GM23338 (cell line): ENCODE data around the gene CSGALNACT2. TPM values are rescaled to one million over a fixed set of nuclear protein-coding genes. Genes with fewer than 3 reads are reported as not detected.

Experiments used
- ATAC-seq: fragments of 200-7000 bp; cut with Tn5 transposase; 3 replicates; pipeline ENCODE4 v1.9.1; 2020
- DNase-seq: peaks from one replicate; pipeline ENCODE4 v3.0.0-alpha.2; 2015; ENCODE audit warnings: low spot score
- H2AFZ ChIP-seq: fragments of 200-600 bp; sonication (generic); 2 replicates; pipeline ENCODE4 v1.8.0; 2016; ENCODE audit warnings: antibody characterized with exemption, mild to moderate bottlenecking, moderate library complexity
- H3F3A ChIP-seq: fragments of 200-600 bp; sonication (generic); replicated peaks from 2 replicates; pipeline ENCODE4 v1.8.0; 2017; ENCODE audit warnings: antibody characterized with exemption, mixed run types, low read depth
- H3K27ac ChIP-seq: fragments of 200-600 bp; sonication (generic); 2 replicates; pipeline ENCODE4 v1.6.1; 2016; ENCODE audit warnings: low read depth
- H3K27me3 ChIP-seq: fragments of 200-600 bp; sonication (generic); 2 replicates; pipeline ENCODE4 v1.8.0; 2016; ENCODE audit warnings: mild to moderate bottlenecking, mixed run types, moderate library complexity; ENCODE audit not compliant: insufficient read depth
- H3K36me3 ChIP-seq: fragments of 200-600 bp; sonication (generic); 2 replicates; pipeline ENCODE4 v1.8.0; 2016; ENCODE audit warnings: mild to moderate bottlenecking; ENCODE audit not compliant: insufficient read depth
- H3K4me1 ChIP-seq: fragments of 200-600 bp; sonication (generic); 2 replicates; pipeline ENCODE4 v1.8.0; 2016; ENCODE audit warnings: mild to moderate bottlenecking, moderate library complexity; ENCODE audit not compliant: insufficient read depth
- H3K4me2 ChIP-seq: fragments of 200-600 bp; sonication (generic); 2 replicates; pipeline ENCODE4 v1.7.1; 2017; ENCODE audit warnings: mixed run types
- H3K4me3 ChIP-seq: fragments of 200-600 bp; sonication (generic); 2 replicates; pipeline ENCODE4 v1.6.1; 2016; ENCODE audit warnings: mixed run types
- H3K79me2 ChIP-seq: fragments of 200-600 bp; sonication (generic); replicated peaks from 2 replicates; pipeline ENCODE4 v1.8.0; 2017; ENCODE audit warnings: mild to moderate bottlenecking; ENCODE audit not compliant: insufficient read depth
- H3K9me2 ChIP-seq: fragments of 200-600 bp; sonication (generic); 2 replicates; pipeline ENCODE4 v1.8.0; 2017; ENCODE audit not compliant: insufficient read depth
- H4K20me1 ChIP-seq: fragments of 200-600 bp; sonication (generic); replicated peaks from 2 replicates; pipeline ENCODE4 v1.8.0; 2017; ENCODE audit warnings: mild to moderate bottlenecking; ENCODE audit not compliant: insufficient read depth
- H3K27ac Mint-ChIP-seq: 2 replicates; pipeline ENCODE4 v1.8.0; 2020; ENCODE audit warnings: inconsistent platforms, mild to moderate bottlenecking, moderate library complexity, mixed read lengths
- H3K27me3 Mint-ChIP-seq: 3 replicates; pipeline ENCODE4 v1.8.0; 2022; ENCODE audit warnings: low read depth, mild to moderate bottlenecking, moderate library complexity, mixed read lengths, inconsistent platforms; ENCODE audit not compliant: insufficient read depth, poor library complexity
- H3K36me3 Mint-ChIP-seq: 3 replicates; pipeline ENCODE4 v1.8.0; 2021; ENCODE audit warnings: low read depth, mild to moderate bottlenecking, inconsistent platforms, moderate library complexity, mixed read lengths
- H3K4me1 Mint-ChIP-seq: 3 replicates; pipeline ENCODE4 v1.8.0; 2020; ENCODE audit warnings: mild to moderate bottlenecking, inconsistent platforms, mixed read lengths
- H3K4me3 Mint-ChIP-seq: 3 replicates; pipeline ENCODE4 v1.8.0; 2021; ENCODE audit warnings: moderate library complexity, mild to moderate bottlenecking, inconsistent platforms, mixed read lengths
- H3K9me3 Mint-ChIP-seq: 3 replicates; pipeline ENCODE4 v1.8.0; 2020; ENCODE audit warnings: moderate library complexity, mild to moderate bottlenecking, inconsistent platforms, mixed read lengths
- CREB1 ChIP-seq: fragments of 250-450 bp; sonication (Bioruptor Pico); IDR thresholded peaks from 2 replicates; pipeline ENCODE4 v1.5.0; 2020; ENCODE audit warnings: low read depth, mild to moderate bottlenecking, moderate library complexity
- JUNB ChIP-seq: IDR thresholded peaks from one replicate; pipeline ENCODE4 v1.6.1; 2016; ENCODE audit warnings: antibody characterized with exemption; ENCODE audit not compliant: unreplicated experiment
- NANOG ChIP-seq: IDR thresholded peaks from 2 replicates; pipeline ENCODE4 v1.6.1; 2016; ENCODE audit warnings: antibody characterized with exemption, borderline replicate concordance
- POLR2AphosphoS5 ChIP-seq: IDR thresholded peaks from 2 replicates; pipeline ENCODE4 v1.6.1; 2016; ENCODE audit warnings: antibody characterized with exemption, low read depth
- STAT1 ChIP-seq: IDR thresholded peaks from one replicate; pipeline ENCODE4 v1.6.1; 2016; ENCODE audit warnings: antibody characterized with exemption; ENCODE audit not compliant: unreplicated experiment
- ZNF114 ChIP-seq: fragments of 250-450 bp; sonication (Bioruptor Pico); IDR thresholded peaks from 2 replicates; pipeline ENCODE4 v1.5.0; 2020; ENCODE audit warnings: mild to moderate bottlenecking, moderate library complexity
- ZNF331 ChIP-seq: fragments of 250-450 bp; sonication (Bioruptor Pico); IDR thresholded peaks from 2 replicates; pipeline ENCODE4 v1.5.0; 2020; ENCODE audit warnings: low read depth, mild to moderate bottlenecking, moderate library complexity
- polyA plus RNA-seq: library from polyadenylated mRNA; unstranded; fragments of >200 nt; fragmentation: Nextera tagmentation; extraction: Ambion mirVana; gene quantifications from 2 replicates; pipeline ENCODE4 v1.2.1, GENCODE V29; 2016
- total RNA-seq: library from RNA; depleted of rRNA; stranded (reverse); fragments of >200 nt; shearing (Covaris generic); gene quantifications from 2 replicates; pipeline ENCODE4 v1.2.3, GENCODE V29; 2014
- TF ChIP-seq, protein P1 (sequence below): IDR thresholded peaks from 2 replicates; pipeline ENCODE4 v1.6.1; 2016; ENCODE audit warnings: antibody characterized with exemption
- TF ChIP-seq, protein P2 (sequence below): IDR thresholded peaks from one replicate; pipeline ENCODE4 v1.6.1; 2018; ENCODE audit warnings: antibody characterized with exemption; ENCODE audit not compliant: unreplicated experiment
- TF ChIP-seq, protein P3 (sequence below): fragments of 250-450 bp; sonication (Bioruptor Pico); IDR thresholded peaks from 2 replicates; pipeline ENCODE4 v1.5.0; 2020; ENCODE audit warnings: mild to moderate bottlenecking, moderate library complexity

CSGALNACT2 gene
- total and polyA plus RNA-seq, 2 experiments from 2014 or later = 3.0 to 4.6 TPM

DNA sequence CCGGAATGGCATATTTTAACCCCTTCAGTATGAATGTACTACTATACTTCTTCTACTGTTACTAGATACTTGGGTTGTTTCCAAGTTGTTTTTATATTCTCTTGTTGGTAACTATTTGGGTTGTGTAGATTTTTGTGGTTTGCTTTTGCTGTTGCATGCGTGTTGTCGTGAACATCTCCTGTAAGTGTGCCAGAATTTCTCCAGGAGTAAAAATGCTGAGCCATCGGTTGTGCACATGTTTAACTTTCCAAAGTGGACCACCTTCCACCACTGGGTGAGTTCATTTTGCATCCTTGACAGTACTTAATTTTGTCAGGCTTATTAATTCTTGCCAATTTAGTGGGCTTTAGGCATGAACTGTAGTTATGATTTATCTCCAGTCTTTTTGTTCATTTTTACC is 47.9 kb downstream of the CSGALNACT2 start:
- H3K27me3 Mint-ChIP-seq = peaks cover 2% of the 10 kb centered on the region
- Histone ChIP-seq H3K4me3 (no peak overlapping the region), H4K20me1 (peaks cover 3% of the 10 kb centered on the region; the same call in 1 of the 2 replicates), H3K27me3 (no peaks in the 10 kb centered on the region), H3K36me3 (no peaks in the 10 kb centered on the region), H3K4me2 (no peak overlapping the region), H3K27ac (no peak overlapping the region), H3F3A (no peaks in the 10 kb centered on the region), H3K9me2 (0 out of 2 replicates have a peak, but pooled peaks cover 4% of the 10 kb centered on the region), H3K79me2 (no peaks in the 10 kb centered on the region), H2AFZ (no peak overlapping the region), H3K4me1 (no peaks in the 10 kb centered on the region)
- no peak overlapping the region for H3K4me3 Mint-ChIP-seq
- TF ChIP-seq CREB1 (CRISPR knock-in tag) = no peak
- H3K36me3 Mint-ChIP-seq = peaks cover 13% of the 10 kb centered on the region
- DNase-seq = no peak
- H3K9me3 Mint-ChIP-seq = no peaks in the 10 kb centered on the region
- H3K27ac Mint-ChIP-seq = no peak overlapping the region
- no peaks in the 10 kb centered on the region; the same call in 2 of the 3 replicates for H3K4me1 Mint-ChIP-seq
- ATAC-seq = no peak

- Histone ChIP-seq H3K4me3 (no peak overlapping the region), H3K4me2 (no peak overlapping the region), H3K79me2 (no peaks in the 10 kb centered on the region), H3F3A (no peaks in the 10 kb centered on the region), H3K27ac (no peak overlapping the region), H3K36me3 (no peaks in the 10 kb centered on the region), H3K27me3 (no peaks in the 10 kb centered on the region), H3K4me1 (no peaks in the 10 kb centered on the region), H2AFZ (no peak overlapping the region), H3K9me2 (0 out of 2 replicates have a peak, but pooled peaks cover 1% of the 10 kb centered on the region), H4K20me1 (peaks cover 3% of the 10 kb centered on the region; the same call in 1 of the 2 replicates)
- no peak for ATAC-seq
- Mint-ChIP-seq H3K4me3 (no peak overlapping the region), H3K27ac (no peak overlapping the region), H3K36me3 (peaks cover 10% of the 10 kb centered on the region), H3K27me3 (peaks cover 6% of the 10 kb centered on the region), H3K4me1 (no peaks in the 10 kb centered on the region), H3K9me3 (no peaks in the 10 kb centered on the region)
- no peak for DNase-seq
- TF ChIP-seq ZNF331 (CRISPR knock-in tag) = no peak
- TF ChIP-seq, protein P1, sequence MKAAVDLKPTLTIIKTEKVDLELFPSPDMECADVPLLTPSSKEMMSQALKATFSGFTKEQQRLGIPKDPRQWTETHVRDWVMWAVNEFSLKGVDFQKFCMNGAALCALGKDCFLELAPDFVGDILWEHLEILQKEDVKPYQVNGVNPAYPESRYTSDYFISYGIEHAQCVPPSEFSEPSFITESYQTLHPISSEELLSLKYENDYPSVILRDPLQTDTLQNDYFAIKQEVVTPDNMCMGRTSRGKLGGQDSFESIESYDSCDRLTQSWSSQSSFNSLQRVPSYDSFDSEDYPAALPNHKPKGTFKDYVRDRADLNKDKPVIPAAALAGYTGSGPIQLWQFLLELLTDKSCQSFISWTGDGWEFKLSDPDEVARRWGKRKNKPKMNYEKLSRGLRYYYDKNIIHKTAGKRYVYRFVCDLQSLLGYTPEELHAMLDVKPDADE = no peak
- TF ChIP-seq NANOG = no peak
- no peak for TF ChIP-seq JUNB
- no peak for TF ChIP-seq ZNF114
- TF ChIP-seq, protein P2, sequence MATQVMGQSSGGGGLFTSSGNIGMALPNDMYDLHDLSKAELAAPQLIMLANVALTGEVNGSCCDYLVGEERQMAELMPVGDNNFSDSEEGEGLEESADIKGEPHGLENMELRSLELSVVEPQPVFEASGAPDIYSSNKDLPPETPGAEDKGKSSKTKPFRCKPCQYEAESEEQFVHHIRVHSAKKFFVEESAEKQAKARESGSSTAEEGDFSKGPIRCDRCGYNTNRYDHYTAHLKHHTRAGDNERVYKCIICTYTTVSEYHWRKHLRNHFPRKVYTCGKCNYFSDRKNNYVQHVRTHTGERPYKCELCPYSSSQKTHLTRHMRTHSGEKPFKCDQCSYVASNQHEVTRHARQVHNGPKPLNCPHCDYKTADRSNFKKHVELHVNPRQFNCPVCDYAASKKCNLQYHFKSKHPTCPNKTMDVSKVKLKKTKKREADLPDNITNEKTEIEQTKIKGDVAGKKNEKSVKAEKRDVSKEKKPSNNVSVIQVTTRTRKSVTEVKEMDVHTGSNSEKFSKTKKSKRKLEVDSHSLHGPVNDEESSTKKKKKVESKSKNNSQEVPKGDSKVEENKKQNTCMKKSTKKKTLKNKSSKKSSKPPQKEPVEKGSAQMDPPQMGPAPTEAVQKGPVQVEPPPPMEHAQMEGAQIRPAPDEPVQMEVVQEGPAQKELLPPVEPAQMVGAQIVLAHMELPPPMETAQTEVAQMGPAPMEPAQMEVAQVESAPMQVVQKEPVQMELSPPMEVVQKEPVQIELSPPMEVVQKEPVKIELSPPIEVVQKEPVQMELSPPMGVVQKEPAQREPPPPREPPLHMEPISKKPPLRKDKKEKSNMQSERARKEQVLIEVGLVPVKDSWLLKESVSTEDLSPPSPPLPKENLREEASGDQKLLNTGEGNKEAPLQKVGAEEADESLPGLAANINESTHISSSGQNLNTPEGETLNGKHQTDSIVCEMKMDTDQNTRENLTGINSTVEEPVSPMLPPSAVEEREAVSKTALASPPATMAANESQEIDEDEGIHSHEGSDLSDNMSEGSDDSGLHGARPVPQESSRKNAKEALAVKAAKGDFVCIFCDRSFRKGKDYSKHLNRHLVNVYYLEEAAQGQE = no peak
- TF ChIP-seq, protein P3, sequence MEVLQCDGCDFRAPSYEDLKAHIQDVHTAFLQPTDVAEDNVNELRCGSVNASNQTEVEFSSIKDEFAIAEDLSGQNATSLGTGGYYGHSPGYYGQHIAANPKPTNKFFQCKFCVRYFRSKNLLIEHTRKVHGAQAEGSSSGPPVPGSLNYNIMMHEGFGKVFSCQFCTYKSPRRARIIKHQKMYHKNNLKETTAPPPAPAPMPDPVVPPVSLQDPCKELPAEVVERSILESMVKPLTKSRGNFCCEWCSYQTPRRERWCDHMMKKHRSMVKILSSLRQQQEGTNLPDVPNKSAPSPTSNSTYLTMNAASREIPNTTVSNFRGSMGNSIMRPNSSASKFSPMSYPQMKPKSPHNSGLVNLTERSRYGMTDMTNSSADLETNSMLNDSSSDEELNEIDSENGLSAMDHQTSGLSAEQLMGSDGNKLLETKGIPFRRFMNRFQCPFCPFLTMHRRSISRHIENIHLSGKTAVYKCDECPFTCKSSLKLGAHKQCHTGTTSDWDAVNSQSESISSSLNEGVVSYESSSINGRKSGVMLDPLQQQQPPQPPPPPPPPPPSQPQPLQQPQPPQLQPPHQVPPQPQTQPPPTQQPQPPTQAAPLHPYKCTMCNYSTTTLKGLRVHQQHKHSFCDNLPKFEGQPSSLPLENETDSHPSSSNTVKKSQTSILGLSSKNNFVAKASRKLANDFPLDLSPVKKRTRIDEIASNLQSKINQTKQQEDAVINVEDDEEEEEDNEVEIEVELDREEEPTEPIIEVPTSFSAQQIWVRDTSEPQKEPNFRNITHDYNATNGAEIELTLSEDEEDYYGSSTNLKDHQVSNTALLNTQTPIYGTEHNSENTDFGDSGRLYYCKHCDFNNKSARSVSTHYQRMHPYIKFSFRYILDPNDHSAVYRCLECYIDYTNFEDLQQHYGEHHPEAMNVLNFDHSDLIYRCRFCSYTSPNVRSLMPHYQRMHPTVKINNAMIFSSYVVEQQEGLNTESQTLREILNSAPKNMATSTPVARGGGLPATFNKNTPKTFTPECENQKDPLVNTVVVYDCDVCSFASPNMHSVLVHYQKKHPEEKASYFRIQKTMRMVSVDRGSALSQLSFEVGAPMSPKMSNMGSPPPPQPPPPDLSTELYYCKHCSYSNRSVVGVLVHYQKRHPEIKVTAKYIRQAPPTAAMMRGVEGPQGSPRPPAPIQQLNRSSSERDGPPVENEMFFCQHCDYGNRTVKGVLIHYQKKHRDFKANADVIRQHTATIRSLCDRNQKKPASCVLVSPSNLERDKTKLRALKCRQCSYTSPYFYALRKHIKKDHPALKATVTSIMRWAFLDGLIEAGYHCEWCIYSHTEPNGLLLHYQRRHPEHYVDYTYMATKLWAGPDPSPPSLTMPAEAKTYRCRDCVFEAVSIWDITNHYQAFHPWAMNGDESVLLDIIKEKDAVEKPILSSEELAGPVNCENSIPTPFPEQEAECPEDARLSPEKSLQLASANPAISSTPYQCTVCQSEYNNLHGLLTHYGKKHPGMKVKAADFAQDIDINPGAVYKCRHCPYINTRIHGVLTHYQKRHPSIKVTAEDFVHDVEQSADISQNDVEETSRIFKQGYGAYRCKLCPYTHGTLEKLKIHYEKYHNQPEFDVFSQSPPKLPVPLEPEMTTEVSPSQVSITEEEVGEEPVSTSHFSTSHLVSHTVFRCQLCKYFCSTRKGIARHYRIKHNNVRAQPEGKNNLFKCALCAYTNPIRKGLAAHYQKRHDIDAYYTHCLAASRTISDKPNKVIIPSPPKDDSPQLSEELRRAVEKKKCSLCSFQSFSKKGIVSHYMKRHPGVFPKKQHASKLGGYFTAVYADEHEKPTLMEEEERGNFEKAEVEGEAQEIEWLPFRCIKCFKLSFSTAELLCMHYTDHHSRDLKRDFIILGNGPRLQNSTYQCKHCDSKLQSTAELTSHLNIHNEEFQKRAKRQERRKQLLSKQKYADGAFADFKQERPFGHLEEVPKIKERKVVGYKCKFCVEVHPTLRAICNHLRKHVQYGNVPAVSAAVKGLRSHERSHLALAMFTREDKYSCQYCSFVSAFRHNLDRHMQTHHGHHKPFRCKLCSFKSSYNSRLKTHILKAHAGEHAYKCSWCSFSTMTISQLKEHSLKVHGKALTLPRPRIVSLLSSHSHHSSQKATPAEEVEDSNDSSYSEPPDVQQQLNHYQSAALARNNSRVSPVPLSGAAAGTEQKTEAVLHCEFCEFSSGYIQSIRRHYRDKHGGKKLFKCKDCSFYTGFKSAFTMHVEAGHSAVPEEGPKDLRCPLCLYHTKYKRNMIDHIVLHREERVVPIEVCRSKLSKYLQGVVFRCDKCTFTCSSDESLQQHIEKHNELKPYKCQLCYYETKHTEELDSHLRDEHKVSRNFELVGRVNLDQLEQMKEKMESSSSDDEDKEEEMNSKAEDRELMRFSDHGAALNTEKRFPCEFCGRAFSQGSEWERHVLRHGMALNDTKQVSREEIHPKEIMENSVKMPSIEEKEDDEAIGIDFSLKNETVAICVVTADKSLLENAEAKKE = no peak
- TF ChIP-seq CREB1 (CRISPR knock-in tag) = no peak
- TF ChIP-seq STAT1 = no peak
- TF ChIP-seq POLR2AphosphoS5 = no peak
These were observed 49.0 kb downstream of the CSGALNACT2 start for GRCh38 chr10:43187213-43187612.
